HG03280 (cell line): Measurements from ENCODE around the gene NR4A1.
A peak's percentile ranks its signal among the peaks of the same experiment; 100 is the strongest.

Experiments used
- ATAC-seq: cut with Tn5 transposase; IDR thresholded peaks from one replicate; pipeline ENCODE4 v1.9.1; 2021; ENCODE audit warnings: mild to moderate bottlenecking, moderate library complexity; ENCODE audit not compliant: unreplicated experiment

The NR4A1 gene

GRCh38 chr12:52057638-52058576 lies 6.7 kb downstream of the NR4A1 start:
- ATAC-seq: no peak

- no peak for ATAC-seq
Measured at GRCh38 chr12:52058631-52059361, 7.6 kb downstream of the NR4A1 start.

GRCh38 chr12:52059582-52060497 lies 8.6 kb downstream of the NR4A1 start:
- ATAC-seq: no peak

GRCh38 chr12:52060498-52061177 lies 9.4 kb downstream of the NR4A1 start:
- no peak for ATAC-seq

GRCh38 chr12:52061470-52062166 lies 10.4 kb downstream of the NR4A1 start:
- no peak for ATAC-seq

GRCh38 chr12:52062167-52063081 lies 11.2 kb downstream of the NR4A1 start:
- ATAC-seq: no peak

- ATAC-seq: no peak
Measured at GRCh38 chr12:52063082-52063924, 12.1 kb downstream of the NR4A1 start.

- no peak for ATAC-seq
Measured at GRCh38 chr12:52063981-52064649, 12.9 kb downstream of the NR4A1 start.

GRCh38 chr12:52066346-52067080 lies 15.3 kb downstream of the NR4A1 start:
- ATAC-seq: no peak

GRCh38 chr12:52067081-52067374 lies 15.8 kb downstream of the NR4A1 start:
- no peak for ATAC-seq

- peak; percentile 91 for ATAC-seq
Measured at GRCh38 chr12:52069327-52070184, 18.3 kb downstream of the NR4A1 start, which contains the start of gene ATG101. Gene ATG101, plus strand, starts transcription at chr12:52069978. Its CDS starts 3,673 bp downstream, at chr12:52073651.

GRCh38 chr12:52070185-52070925 lies 19.1 kb downstream of the NR4A1 start:
- ATAC-seq: peak; percentile 30

- no peak for ATAC-seq
Measured at GRCh38 chr12:52073531-52074381, 22.5 kb downstream of the NR4A1 start.
